HG02678 (cell line): ENCODE results near the gene DHDH.

Source experiments
- ATAC-seq: cut with Tn5 transposase; IDR thresholded peaks from one replicate; pipeline ENCODE4 v1.9.1; 2021; ENCODE audit warnings: mild to moderate bottlenecking, moderate library complexity; ENCODE audit not compliant: unreplicated experiment

Gene DHDH

GRCh38 chr19:48991011-48991609 is 57.6 kb downstream of the DHDH start:
- ATAC-seq: no peak

GRCh38 chr19:48991873-48992580 is 58.5 kb downstream of the DHDH start:
- ATAC-seq: no peak

- no peak for ATAC-seq
These were observed 59.2 kb downstream of the DHDH start for GRCh38 chr19:48992581-48993174.

GRCh38 chr19:48993175-48994034 is 59.9 kb downstream of the DHDH start, which contains the start of the genes GYS1 and RUVBL2:
GYS1 (minus strand) TSS chr19:48993309; CDS start chr19:48993112, 197 bp downstream.
RUVBL2 (plus strand) TSS chr19:48993887; CDS start chr19:48993912, 25 bp downstream.
- ATAC-seq: peak; percentile 88

- ATAC-seq: no peak
These were observed 60.5 kb downstream of the DHDH start for GRCh38 chr19:48994035-48994386.
